HG02884 (cell line): ENCODE data around the gene BCHE.
"Not testable (repeated sequence)": the region's sequence is repeated elsewhere in the genome, so short reads cannot be mapped to it uniquely, and the experiment has no call there.

Experiments used
- ATAC-seq: cut with Tn5 transposase; IDR thresholded peaks from one replicate; pipeline ENCODE4 v1.9.1; 2021; ENCODE audit warnings: mild to moderate bottlenecking, moderate library complexity; ENCODE audit not compliant: unreplicated experiment

The BCHE gene

GRCh38 chr3:165817160-165817709, 20.0 kb downstream of the BCHE start:
- ATAC-seq = no peak

DNA sequence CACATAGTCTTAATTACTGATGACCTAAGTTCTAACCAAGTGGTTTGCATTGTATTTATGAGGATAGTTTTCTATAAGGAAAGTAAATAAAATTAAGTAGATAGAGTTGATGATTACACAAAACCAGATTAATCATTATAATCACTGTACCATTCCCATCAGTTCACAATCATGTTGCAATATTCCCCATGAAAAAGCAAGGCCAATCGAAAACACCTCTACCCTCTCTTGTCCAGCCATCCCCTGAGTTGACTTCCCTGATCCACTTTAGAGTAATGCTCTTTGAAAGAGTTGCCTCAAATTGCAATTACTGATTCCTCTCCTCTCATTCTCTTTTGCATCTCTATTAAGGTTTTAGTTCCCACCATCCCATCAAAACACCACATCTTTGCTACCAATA, 21.0 kb downstream of the BCHE start:
- ATAC-seq = no peak

- ATAC-seq = no peak
These were observed 21.5 kb downstream of the BCHE start for GRCh38 chr3:165815682-165816081.

- no peak for ATAC-seq
These were observed 22.8 kb downstream of the BCHE start for GRCh38 chr3:165814380-165814779.

- not testable (repeated sequence) for ATAC-seq
These were observed 29.3 kb downstream of the BCHE start for GRCh38 chr3:165807937-165808336.

GRCh38 chr3:165805946-165806561, 31.2 kb downstream of the BCHE start:
- peak; percentile 83 for ATAC-seq

DNA sequence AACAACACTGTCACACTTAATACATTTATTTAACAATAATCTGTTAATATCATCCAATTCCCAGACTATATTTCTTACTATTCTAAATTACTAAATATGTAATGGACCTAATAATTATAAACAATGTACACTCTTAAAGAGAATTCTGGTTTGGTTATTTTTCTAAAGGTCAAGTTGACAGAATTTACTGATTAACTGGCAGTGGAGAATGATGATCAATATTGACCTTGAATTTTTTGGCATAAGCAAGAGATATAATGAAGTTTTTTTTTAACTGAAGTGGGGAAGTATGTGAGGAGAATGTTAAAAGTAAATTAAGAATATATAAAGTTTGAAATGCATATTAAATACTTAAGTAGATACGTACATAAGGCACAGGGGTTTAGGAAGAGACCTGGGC, 33.8 kb downstream of the BCHE start:
- no peak for ATAC-seq

DNA sequence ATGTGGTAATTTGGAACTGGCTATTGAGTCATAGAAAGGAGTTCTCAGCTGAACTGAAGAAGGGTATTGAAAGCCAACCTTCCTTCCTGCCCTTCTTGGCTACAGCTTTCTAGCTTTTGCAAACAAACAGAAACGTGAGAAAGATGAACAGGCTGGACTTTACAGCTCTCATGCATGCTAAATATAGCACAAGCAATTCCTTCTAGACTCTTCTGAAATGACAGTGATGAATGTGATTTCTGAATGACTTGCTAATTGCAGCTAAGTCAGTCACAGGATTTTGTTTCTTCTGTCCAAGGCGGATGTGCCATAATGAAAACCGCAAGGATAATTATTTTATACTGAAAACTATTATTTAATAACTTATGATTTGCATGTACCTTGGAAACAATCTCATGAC, 36.3 kb downstream of the BCHE start:
- ATAC-seq = no peak

- no peak for ATAC-seq
These were observed 38.2 kb downstream of the BCHE start for GRCh38 chr3:165799026-165799425.

DNA sequence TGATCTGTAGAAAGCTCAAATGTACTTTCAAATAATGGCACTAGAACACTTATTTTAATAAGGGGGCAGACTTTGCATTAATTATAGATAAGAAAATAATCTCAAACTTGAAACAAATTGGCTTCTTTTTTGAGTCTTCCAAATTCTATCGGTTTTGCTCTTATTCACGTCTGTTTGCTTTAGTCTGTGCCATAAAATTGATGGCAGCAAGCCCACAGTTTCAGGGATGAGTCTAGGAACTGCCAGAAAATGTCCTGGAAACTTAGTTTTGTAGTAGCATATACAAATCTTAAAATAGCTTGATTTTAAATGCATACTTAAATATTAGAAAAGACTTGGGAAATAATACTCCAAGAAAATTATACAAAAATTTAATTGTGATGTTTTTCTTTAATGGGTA, 39.7 kb downstream of the BCHE start:
- no peak for ATAC-seq

DNA sequence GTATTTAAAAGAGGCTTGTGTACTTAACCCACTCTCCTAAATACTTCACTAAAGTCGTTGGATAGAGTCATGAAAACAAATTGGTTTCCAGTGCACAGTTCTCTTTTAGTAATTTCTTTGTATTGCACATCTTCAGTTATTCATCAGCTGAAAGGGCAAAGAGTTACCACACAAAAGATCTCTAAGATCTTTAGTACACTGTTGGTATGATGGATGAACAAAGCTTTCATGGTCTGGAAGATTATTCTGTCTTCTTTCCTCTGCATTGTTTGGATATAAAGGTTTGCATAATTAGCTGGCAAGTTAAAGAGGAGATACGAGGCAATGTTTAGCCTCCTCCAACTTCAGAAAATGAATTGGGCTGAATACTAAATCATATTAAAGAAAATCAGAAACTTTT, 40.5 kb downstream of the BCHE start:
- no peak for ATAC-seq

DNA sequence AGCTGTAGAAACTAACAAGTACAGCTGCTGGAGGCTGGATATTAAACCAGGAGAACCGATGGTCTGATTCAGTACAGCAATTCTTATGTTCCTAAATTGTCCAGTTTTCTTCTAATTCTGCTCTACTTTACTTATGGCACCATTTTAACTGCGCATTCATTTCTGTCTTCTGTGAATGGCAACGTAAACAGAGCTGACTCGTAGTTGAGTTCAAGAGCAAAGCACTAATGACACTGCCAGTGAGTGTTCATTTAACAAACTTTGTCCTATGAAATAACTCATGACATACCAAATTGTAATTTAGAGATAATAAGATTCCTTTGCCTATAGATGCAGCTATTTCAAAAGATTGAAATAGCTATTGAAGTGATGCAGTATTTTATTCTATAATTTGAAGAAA, 48.7 kb downstream of the BCHE start:
- no peak for ATAC-seq

DNA sequence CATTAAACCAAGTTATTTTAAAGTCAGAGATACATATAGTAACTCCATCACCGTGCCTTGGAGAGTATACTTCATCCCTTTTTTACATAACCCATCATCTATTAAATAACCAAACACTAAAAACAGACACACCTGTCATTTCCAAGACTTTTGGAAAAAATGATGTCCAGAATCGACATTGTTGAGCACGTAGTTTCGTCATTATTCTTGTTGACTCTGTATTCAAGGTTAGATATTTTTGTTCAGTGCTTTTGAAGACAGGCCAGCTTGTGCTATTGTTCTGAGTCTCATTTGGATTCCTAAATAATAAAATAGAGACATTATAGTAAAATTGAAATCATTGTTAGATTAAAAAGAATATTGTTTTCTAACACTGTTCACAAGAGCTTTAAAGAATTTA, 51.2 kb downstream of the BCHE start:
- no peak for ATAC-seq

DNA sequence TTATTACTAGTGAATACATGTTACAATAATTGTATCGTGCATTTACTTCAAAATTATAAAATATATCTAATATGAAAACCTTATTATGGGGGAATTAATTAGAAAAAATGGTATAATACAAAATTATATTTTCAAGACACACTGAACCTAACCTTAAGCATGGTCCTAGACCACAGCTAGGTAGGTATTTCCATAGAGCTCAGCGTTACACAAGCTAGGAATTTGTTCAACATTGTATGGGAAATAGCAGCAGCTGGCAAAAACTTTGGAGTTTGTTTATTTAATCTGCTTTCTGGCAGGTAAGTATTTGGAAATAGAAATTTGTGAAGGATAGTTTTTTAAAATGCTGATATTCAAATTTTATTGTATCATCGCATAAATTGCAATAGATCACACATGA, 52.9 kb downstream of the BCHE start:
- no peak for ATAC-seq

- ATAC-seq = no peak
These were observed 53.8 kb downstream of the BCHE start for GRCh38 chr3:165783383-165783782.

GRCh38 chr3:165778891-165779290, 58.3 kb downstream of the BCHE start:
- ATAC-seq = no peak

DNA sequence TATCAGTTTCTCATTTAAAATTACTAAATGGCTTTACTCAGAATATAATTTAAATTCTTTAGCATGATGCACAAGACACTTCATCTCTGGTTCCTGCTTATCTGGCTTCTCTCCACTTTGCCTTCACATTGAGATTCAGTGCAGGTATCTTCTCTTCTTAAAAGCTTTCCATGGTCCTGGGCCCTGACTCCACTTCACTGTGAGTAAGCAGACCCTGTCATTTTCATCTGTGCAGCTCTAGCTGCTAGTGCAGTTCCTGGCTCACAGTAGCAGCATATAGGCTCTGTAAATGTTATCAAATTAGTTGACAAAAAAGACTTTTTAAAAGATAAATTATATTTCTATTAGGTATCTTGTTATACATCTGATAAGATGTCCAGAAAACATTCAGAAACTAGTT, 58.8 kb downstream of the BCHE start:
- ATAC-seq = no peak

DNA sequence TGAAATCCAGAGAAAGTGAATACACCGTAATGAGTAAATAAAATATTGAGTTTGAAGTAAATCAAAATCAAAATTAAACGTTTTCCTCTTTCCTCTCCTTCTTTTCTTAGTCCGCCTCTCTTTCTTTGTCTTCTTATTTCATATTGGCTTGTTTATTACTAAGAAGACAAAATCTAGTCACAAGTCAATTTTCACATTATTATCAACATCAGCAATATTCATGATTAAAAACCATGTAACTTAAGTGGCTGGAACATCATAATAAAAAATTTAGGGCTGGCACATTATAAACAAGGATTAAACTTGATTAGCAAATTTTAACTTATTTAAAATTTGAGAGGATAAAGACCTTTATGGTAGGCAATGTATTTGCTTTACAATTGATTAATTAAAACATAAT, 61.4 kb downstream of the BCHE start:
- ATAC-seq = no peak

DNA sequence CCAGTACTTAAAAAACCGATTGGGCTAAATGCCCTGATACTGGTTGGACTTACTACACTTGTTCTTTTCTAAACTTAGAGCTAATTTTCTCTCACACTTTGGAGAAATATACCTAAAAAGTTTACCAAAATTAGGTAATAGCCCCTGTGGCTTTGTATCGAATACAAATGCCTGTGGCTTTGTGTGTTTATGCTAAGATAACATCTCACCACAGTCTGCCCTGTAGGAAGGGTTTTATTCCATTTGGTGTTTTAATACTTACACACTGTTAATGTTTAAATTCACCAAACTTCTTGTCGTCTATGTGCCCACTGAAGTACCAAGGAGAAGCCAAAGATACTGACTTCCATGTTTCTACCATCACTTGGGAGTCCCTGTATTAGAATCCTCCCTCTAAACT, 66.4 kb downstream of the BCHE start:
- no peak for ATAC-seq

- no peak for ATAC-seq
These were observed 68.5 kb downstream of the BCHE start for GRCh38 chr3:165768680-165769079.

GRCh38 chr3:165759041-165759440, 78.2 kb downstream of the BCHE start:
- no peak for ATAC-seq

GRCh38 chr3:165755571-165755970, 81.7 kb downstream of the BCHE start:
- no peak for ATAC-seq
